T-cell (primary cell): ENCODE data around the gene MLLT10. TPM values are rescaled to one million over a fixed set of nuclear protein-coding genes. Genes with fewer than 3 reads are reported as not detected.

ENCODE experiments used
- ATAC-seq, 4 experiments: fragments of 200-7000 bp in 3 of 4; fragments of 150-1000 bp in 1 of 4; cut with Tn5 transposase; replicated peaks in 1 of 4; 1 replicate in 3 of 4; 2 replicates in 1 of 4; pipeline ENCODE4 v1.10.0; 2021; ENCODE audit warnings: moderate library complexity in 3 of 4, mild to moderate bottlenecking in 2 of 4, moderate number of reproducible peaks in 1 of 4
- CTCF ChIA-PET, 2 donors: fragments of 300-600 bp; sonication (Branson Sonifier 250); formaldehyde crosslinking; loops; one replicate each; lab custom pipeline; 2022; ENCODE audit warnings: antibody characterized with exemption in 2 of 2; lab: Charles Lee
- POLR2A ChIA-PET, 2 donors: fragments of 300-600 bp; sonication (Branson Sonifier 250); formaldehyde crosslinking; loops; one replicate each; lab custom pipeline; 2022; ENCODE audit warnings: antibody characterized with exemption in 2 of 2; lab: Charles Lee
- DNase-seq, 35 experiments: peaks; one replicate each; pipeline versions ENCODE4 v3.0.0 to v3.0.0-alpha.2; 2013 to 2023
- H3K27ac ChIP-seq: one replicate; pipeline ENCODE4 v1.5.1; 2013; ENCODE audit warnings: low read length
- H3K27me3 ChIP-seq, 2 experiments: replicated peaks in 1 of 2; 1 replicate in 1 of 2; 2 replicates in 1 of 2; pipeline versions ENCODE4 v1.6.1 to v1.7.0; 2013; ENCODE audit warnings: low read length in 1 of 2, mixed read lengths in 1 of 2; ENCODE audit not compliant: control insufficient read depth in 2 of 2, insufficient read depth in 2 of 2; ENCODE audit errors: extremely low read depth in 1 of 2
- H3K36me3 ChIP-seq, 2 donors: 1 replicate in 1 of 2; 2 replicates in 1 of 2; pipeline versions ENCODE4 v1.6.1 to v1.7.0; 2013; ENCODE audit warnings: low read length in 1 of 2; ENCODE audit not compliant: control insufficient read depth in 2 of 2, insufficient read depth in 1 of 2; ENCODE audit errors: extremely low read depth in 1 of 2
- H3K4me1 ChIP-seq, 2 experiments: 1 replicate in 1 of 2; 2 replicates in 1 of 2; pipeline versions ENCODE4 v1.6.1 to v1.7.0; 2013; ENCODE audit warnings: low read length in 2 of 2, mixed read lengths in 1 of 2; ENCODE audit not compliant: insufficient read depth in 2 of 2, control insufficient read depth in 1 of 2; ENCODE audit errors: extremely low read depth in 1 of 2
- H3K4me3 ChIP-seq, 2 donors: 1 replicate in 1 of 2; 2 replicates in 1 of 2; pipeline versions ENCODE4 v1.5.1 to v1.7.0; 2013; ENCODE audit warnings: mild to moderate bottlenecking in 2 of 2, low read length in 1 of 2, moderate library complexity in 1 of 2; ENCODE audit not compliant: control insufficient read depth in 1 of 2; ENCODE audit errors: extremely low read depth in 1 of 2
- H3K9me3 ChIP-seq: 2 replicates; pipeline ENCODE4 v1.7.0; 2013
- H3K27ac Mint-ChIP-seq, 2 donors: one replicate each; pipeline ENCODE4 v1.8.0; 2020 to 2021; ENCODE audit warnings: mild to moderate bottlenecking in 2 of 2, mixed read lengths in 2 of 2
- H3K27me3 Mint-ChIP-seq, 2 donors: one replicate each; pipeline ENCODE4 v1.8.0; 2021 to 2022; ENCODE audit warnings: mixed read lengths in 2 of 2
- H3K36me3 Mint-ChIP-seq: one replicate; pipeline ENCODE4 v1.8.0; 2021; ENCODE audit warnings: mixed read lengths
- H3K4me1 Mint-ChIP-seq, 3 donors: one replicate each; pipeline ENCODE4 v1.8.0; 2020 to 2022; ENCODE audit warnings: mixed read lengths in 3 of 3, mild to moderate bottlenecking in 1 of 3
- H3K4me3 Mint-ChIP-seq, 3 donors: one replicate each; pipeline ENCODE4 v1.8.0; 2020 to 2022; ENCODE audit warnings: mild to moderate bottlenecking in 3 of 3, mixed read lengths in 3 of 3, moderate library complexity in 3 of 3
- H3K9me3 Mint-ChIP-seq, 3 donors: one replicate each; pipeline ENCODE4 v1.8.0; 2020 to 2022; ENCODE audit warnings: mixed read lengths in 3 of 3
- WGBS: methylation state at CpG from one replicate; pipeline ENCODE4 v1.1.5; 2013; ENCODE audit warnings: missing lambda C conversion rate; ENCODE audit not compliant: insufficient coverage; 5-methylcytosine and 5-hydroxymethylcytosine counted together
- total RNA-seq, 35 experiments: library from RNA in 6 of 35; stranded (reverse) in 6 of 35; fragments of 120-200 nt in 1 of 35; gene quantifications; one replicate each; pipeline versions ENCODE4 v1.2.1 to v1.2.4 and lab custom pipeline; 2013 to 2026

MLLT10 gene
- total RNA-seq, 5 donors from 2014 or later (not counting 1 experiment from before 2014, with no cell fraction given), result 57.7 to 76.5 (median 66.1) TPM

DNA sequence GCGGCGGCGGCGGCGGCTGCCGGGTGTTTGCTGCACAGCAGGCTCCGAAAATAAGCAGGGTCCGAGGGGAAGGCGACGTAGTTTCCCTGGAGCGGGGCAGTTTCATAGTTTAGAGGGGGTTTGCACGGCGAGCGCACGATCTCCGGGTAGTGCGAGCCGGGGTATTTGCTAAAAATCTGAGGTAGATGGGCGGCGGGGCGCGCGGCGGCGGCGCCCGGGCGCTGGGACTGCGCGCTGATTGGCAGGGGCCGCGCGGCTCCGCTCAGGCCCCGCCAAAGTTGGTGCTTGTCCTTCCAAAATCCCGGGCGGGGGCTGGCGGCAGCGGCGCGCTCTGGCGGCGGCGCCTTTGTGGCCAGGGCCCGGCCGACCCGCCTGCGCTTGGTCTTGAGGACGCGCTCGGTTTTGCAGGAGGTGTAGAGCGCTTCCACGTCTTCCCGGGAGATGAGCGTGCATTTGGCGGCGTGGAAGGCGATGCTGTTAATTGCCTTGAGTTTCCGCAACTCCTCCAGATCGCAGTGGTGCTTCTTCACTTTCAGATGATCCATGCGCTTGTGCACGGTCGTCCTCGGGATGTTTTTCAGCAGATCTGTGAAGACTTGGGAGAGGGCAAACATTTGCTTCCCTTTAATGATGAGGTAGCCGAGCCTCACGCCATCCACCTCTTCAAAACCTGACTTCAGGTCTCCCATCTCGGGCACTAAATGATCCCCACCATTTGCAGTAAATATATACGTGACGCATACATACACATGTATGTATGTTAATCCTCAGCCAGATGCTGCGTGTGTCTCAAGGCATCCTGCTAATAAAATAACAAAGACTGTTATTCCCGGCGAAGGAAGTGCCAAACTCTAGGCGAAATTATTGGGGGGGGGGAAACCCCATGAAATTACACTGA, 16.6 kb upstream of the MLLT10 start:
- peaks cover 8 to 46% of the 10 kb centered on the region in 2 experiments for H3K27me3 ChIP-seq
- no peaks in the 10 kb centered on the region for H3K9me3 ChIP-seq
- H3K27me3 Mint-ChIP-seq, result peaks cover 70 to 87% of the 10 kb centered on the region in 2 donors

GRCh38 chr10:21518149-21518640, 15.8 kb upstream of the MLLT10 start:
- H3K9me3 ChIP-seq, result no peaks in the 10 kb centered on the region
- ChIA-PET POLR2A (interaction anchor here (0.6 to 0.7 kb wide), 4 partner anchors 18 to 1168 kb away, joined by 3 to 8 read pairs (median 7); partner anchors contain the start of gene SPAG6 (in 1 of the 2)), CTCF (interaction anchor here (0.6 to 4.0 kb wide), 6 partner anchors 8 to 923 kb away, joined by 3 to 16 read pairs (median 5); no protein-coding TSS in a partner anchor)
- peak overlapping the region in 1 of 2 donors; percentile 67 for H3K4me3 ChIP-seq
- Mint-ChIP-seq H3K9me3 (no peaks in the 10 kb centered on the region), H3K4me3 (peak overlapping the region; percentile 75 to 80 (median 76)), H3K27me3 (peaks cover 61 to 79% of the 10 kb centered on the region in 2 donors), H3K36me3 (no peaks in the 10 kb centered on the region), H3K4me1 (peaks cover 39 to 42% (median 39%) of the 10 kb centered on the region in 3 donors), H3K27ac (peak overlapping the region in 1 of 2 donors; percentile 60)
- H3K4me1 ChIP-seq, result peaks cover 17 to 38% of the 10 kb centered on the region in 2 experiments
- H3K27ac ChIP-seq, result no peak overlapping the region
- H3K36me3 ChIP-seq, result no peaks in the 10 kb centered on the region
- DNase-seq (peak in 1 of 35 experiments; percentile 42), ATAC-seq (no peak)
- 0% methylated on average over 2 of the region's 13 CpGs for WGBS
- peaks cover 8 to 46% of the 10 kb centered on the region in 2 experiments for H3K27me3 ChIP-seq

More for the DNA sequence above, 16.6 kb upstream of the MLLT10 start:
- H3K4me1 ChIP-seq, result peaks cover 17 to 38% of the 10 kb centered on the region in 2 experiments
- H3K36me3 ChIP-seq, result no peaks in the 10 kb centered on the region
- POLR2A ChIA-PET, result interaction anchor here in 1 of 2 donors (0.6 kb wide), 3 partner anchors 19 to 1169 kb away, joined by 7 to 8 read pairs (median 7); no protein-coding TSS in a partner anchor
- Mint-ChIP-seq H3K36me3 (no peaks in the 10 kb centered on the region), H3K4me1 (peaks cover 39 to 42% (median 39%) of the 10 kb centered on the region in 3 donors), H3K9me3 (no peaks in the 10 kb centered on the region), H3K27ac (peak overlapping the region in 1 of 2 donors; percentile 55), H3K4me3 (peak overlapping the region; percentile 75 to 80 (median 76))
- WGBS, result under 1% methylated on average over 64 of the region's 73 CpGs
- peak overlapping the region; percentile 22 to 67 for H3K4me3 ChIP-seq
- DNase-seq (peak in 3 of 35 experiments; percentile 27 to 50 (median 29)), ATAC-seq (peak; percentile 42 to 53 (median 46))
- H3K27ac ChIP-seq, result no peak overlapping the region
- CTCF ChIA-PET, result interaction anchor here (0.6 to 4.0 kb wide), 3 partner anchors 8 to 20 kb away, joined by 3 to 16 read pairs (median 4); no protein-coding TSS in a partner anchor

DNA sequence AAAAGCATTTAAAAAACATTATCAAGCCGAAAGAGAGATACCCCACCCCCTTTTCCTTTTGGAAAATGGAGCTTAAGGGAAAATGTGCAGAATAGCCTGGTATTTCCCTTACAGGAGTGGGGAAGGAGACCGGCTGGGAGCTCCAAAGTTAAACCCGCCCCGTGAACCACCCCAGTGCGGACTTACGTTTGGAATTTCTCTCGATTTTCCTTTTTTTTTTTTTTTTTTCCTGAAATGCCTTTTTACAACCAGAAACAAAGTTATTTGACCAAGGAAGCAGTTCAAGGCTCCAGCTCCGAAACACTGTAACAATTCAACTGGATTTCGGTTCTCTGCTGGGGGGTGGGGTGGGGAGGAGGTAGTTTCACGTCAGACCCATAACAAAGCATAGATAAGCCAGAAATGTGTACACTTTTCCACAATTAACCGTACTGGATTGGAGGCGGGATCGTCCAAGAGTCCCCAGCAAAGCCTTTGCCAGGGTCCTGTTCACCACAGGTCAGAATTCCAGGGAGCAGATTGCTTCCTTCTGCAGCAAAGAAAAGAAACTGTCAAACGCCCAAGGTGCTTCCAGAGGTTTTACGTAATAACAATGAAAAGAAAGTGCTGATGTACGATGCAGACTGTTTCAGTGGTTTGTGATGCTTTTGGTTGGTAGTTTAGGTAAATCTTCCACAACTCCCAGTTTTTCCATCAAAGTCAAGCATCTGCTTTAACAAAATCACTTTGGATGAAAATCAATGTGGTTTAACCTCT, 15.2 kb upstream of the MLLT10 start:
- POLR2A ChIA-PET, result interaction anchor here in 1 of 2 donors (0.7 kb wide), 2 partner anchors 489 to 827 kb away, joined by 3 to 7 read pairs; partner anchors contain the start of gene SPAG6
- DNase-seq, result peak in 1 of 35 experiments; percentile 36
- H3K4me1 ChIP-seq, result peaks cover 17 to 38% of the 10 kb centered on the region in 2 experiments

DNA sequence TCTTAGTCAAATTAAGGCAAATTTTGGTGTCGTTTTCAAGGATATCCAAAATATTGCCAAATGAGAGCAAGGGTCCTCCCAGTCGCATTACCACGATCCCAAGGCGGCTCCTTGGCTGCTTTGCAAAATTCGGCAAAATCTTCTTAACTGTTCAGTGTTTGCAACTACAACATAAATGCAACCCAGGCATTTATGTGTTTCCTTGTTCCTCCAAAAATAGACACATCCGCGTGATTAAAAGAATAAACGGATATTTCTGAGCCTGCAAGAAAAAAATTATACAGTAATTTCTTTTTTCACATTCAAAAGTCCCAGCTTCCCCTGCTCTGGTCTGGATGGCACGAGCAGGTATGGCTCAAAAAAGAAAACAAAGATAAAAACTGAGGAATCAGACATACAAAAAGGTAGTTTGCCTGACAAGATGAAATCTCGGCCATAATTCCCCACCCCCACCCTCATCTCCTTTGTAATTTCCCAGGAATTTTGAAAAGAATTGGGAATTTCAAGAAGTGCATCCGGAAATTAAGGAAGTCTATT, 14.6 kb upstream of the MLLT10 start:
- no peak for ATAC-seq
- Histone ChIP-seq H3K27ac (no peak overlapping the region), H3K27me3 (peaks cover 8 to 42% of the 10 kb centered on the region in 2 experiments), H3K9me3 (no peaks in the 10 kb centered on the region), H3K36me3 (no peaks in the 10 kb centered on the region), H3K4me3 (no peak overlapping the region), H3K4me1 (peaks cover 17 to 38% of the 10 kb centered on the region in 2 experiments)
- WGBS, result 8% methylated on average over 7 of the region's 11 CpGs
- peaks cover 39 to 46% (median 43%) of the 10 kb centered on the region in 3 donors for H3K4me1 Mint-ChIP-seq
- DNase-seq, result no peak
- no peaks in the 10 kb centered on the region for H3K36me3 Mint-ChIP-seq
- no peaks in the 10 kb centered on the region for H3K9me3 Mint-ChIP-seq
- ChIA-PET POLR2A (no interaction called here), CTCF (interaction anchor here in 1 of 2 donors (4.0 kb wide), 1 partner anchor 23 kb away, joined by 16 read pairs; no protein-coding TSS in a partner anchor)
- H3K4me3 Mint-ChIP-seq, result peak overlapping the region in 2 of 3 donors; percentile 53 to 76
- H3K27me3 Mint-ChIP-seq, result peaks cover 62 to 74% of the 10 kb centered on the region in 2 donors
- no peak overlapping the region for H3K27ac Mint-ChIP-seq

More for the DNA sequence above, 15.2 kb upstream of the MLLT10 start:
- H3K9me3 ChIP-seq, result no peaks in the 10 kb centered on the region
- Mint-ChIP-seq H3K27ac (peak overlapping the region in 1 of 2 donors; percentile 60), H3K36me3 (no peaks in the 10 kb centered on the region), H3K27me3 (peaks cover 64 to 78% of the 10 kb centered on the region in 2 donors), H3K4me3 (peak overlapping the region in 2 of 3 donors; percentile 75 to 76), H3K9me3 (no peaks in the 10 kb centered on the region), H3K4me1 (peaks cover 39 to 44% (median 43%) of the 10 kb centered on the region in 3 donors)
- no peak for ATAC-seq
- 55% methylated on average over 2 of the region's 16 CpGs for WGBS
- peaks cover 8 to 45% of the 10 kb centered on the region in 2 experiments for H3K27me3 ChIP-seq
- no peak overlapping the region for H3K4me3 ChIP-seq
- H3K27ac ChIP-seq, result no peak overlapping the region
- CTCF ChIA-PET, result interaction anchor here (0.7 to 4.0 kb wide), 5 partner anchors 9 to 922 kb away, joined by 3 to 16 read pairs (median 6); no protein-coding TSS in a partner anchor
- H3K36me3 ChIP-seq, result no peaks in the 10 kb centered on the region

- no peaks in the 10 kb centered on the region for H3K36me3 Mint-ChIP-seq
- no peaks in the 10 kb centered on the region for H3K9me3 Mint-ChIP-seq
- H3K27me3 Mint-ChIP-seq, result peaks cover 56 to 73% of the 10 kb centered on the region in 2 donors
- ChIA-PET POLR2A (interaction anchor here in 1 of 2 donors (0.6 kb wide), 1 partner anchor 439 kb away, joined by 3 read pairs; no protein-coding TSS in a partner anchor), CTCF (interaction anchor here (0.7 to 4.0 kb wide), 2 partner anchors 23 to 88 kb away, joined by 4 to 16 read pairs; no protein-coding TSS in a partner anchor)
- 20% methylated on average over 4 of the region's 12 CpGs for WGBS
- peaks cover 22 to 41% of the 10 kb centered on the region in 2 experiments for H3K4me1 ChIP-seq
- peaks cover 44 to 51% (median 49%) of the 10 kb centered on the region in 3 donors for H3K4me1 Mint-ChIP-seq
- DNase-seq, result peak in 1 of 35 experiments; percentile 53
- peak overlapping the region; percentile 36 to 59 (median 53) for H3K4me3 Mint-ChIP-seq
- H3K4me3 ChIP-seq, result no peak overlapping the region
- H3K27ac ChIP-seq, result no peak overlapping the region
- no peaks in the 10 kb centered on the region for H3K36me3 ChIP-seq
- peak overlapping the region in 1 of 2 donors; percentile 23 for H3K27ac Mint-ChIP-seq
- H3K9me3 ChIP-seq, result no peaks in the 10 kb centered on the region
- peaks cover 8 to 42% of the 10 kb centered on the region in 2 experiments for H3K27me3 ChIP-seq
- ATAC-seq, result no peak
Measured at GRCh38 chr10:21519941-21520436, 14.0 kb upstream of the MLLT10 start.
